ENCODE results near the gene FAR2. TPM values are rescaled to one million over a fixed set of nuclear protein-coding genes. Genes with fewer than 3 reads are reported as not detected.

The FAR2 gene
- total and polyA plus RNA-seq, 2 of the 13 experiments (the other 11 are each of a cell fraction or from before 2014, with no cell fraction given) = not detected

GRCh38 chr12:29380536-29381523 is 231.8 kb downstream of the FAR2 start, which contains the start of gene ERGIC2 (continued):
- TF ChIP-seq PHF20 (CRISPR knock-in tag; IDR thresholded peaks at IDR 0.05) (peak; percentile 82), SOX13 (IDR thresholded peaks at IDR 0.05) (no peak), SOX13 (CRISPR knock-in tag; conservative IDR thresholded peaks at IDR 0.05 in 1 of 2, IDR thresholded peaks at IDR 0.05 in 1 of 2) (peak in 1 of 2 experiments; percentile 57; a peak in 1 of 4 replicates), ZNF776 (CRISPR knock-in tag; IDR thresholded peaks at IDR 0.05) (0 out of 2 replicates have a peak, but pooled peaks have one; percentile 55), ZFX (CRISPR knock-in tag; IDR thresholded peaks at IDR 0.05; ENCODE audit: low read depth) (peak; percentile 40; the same call in 1 of the 2 replicates), HNRNPLL (IDR thresholded peaks at IDR 0.05; ENCODE audit: low read depth, low read length, poor library complexity, severe bottlenecking) (no peak), HDAC6 (IDR thresholded peaks at IDR 0.05; ENCODE audit: low read depth, low read length) (no peak), MXD1 (CRISPR knock-in tag; IDR thresholded peaks at IDR 0.05) (peak; percentile 48; the same call in 1 of the 2 replicates), ZNF562 (CRISPR knock-in tag; IDR thresholded peaks at IDR 0.05; ENCODE audit: borderline replicate concordance) (no peak), MXD4 (CRISPR knock-in tag; IDR thresholded peaks at IDR 0.05) (0 out of 2 replicates have a peak, but pooled peaks have one; percentile 4), ARID5B (CRISPR knock-in tag; IDR thresholded peaks at IDR 0.05) (peak; percentile 57; the same call in 1 of the 2 replicates), KDM5A (IDR thresholded peaks at IDR 0.05; ENCODE audit: borderline replicate concordance, low read length) (peak; percentile 94), ATF4 (CRISPR knock-in tag; IDR thresholded peaks at IDR 0.05) (no peak), FOXK1 (CRISPR knock-in tag; IDR thresholded peaks at IDR 0.05; ENCODE audit: borderline replicate concordance, low read depth) (peak; percentile 67; the same call in 1 of the 2 replicates), ZNF614 (CRISPR knock-in tag; IDR thresholded peaks at IDR 0.05; ENCODE audit: borderline replicate concordance) (peak; percentile 27; the same call in 1 of the 2 replicates), KMT2B (CRISPR knock-in tag; IDR thresholded peaks at IDR 0.05) (peak; percentile 88)
- TF ChIP-seq, protein P1, sequence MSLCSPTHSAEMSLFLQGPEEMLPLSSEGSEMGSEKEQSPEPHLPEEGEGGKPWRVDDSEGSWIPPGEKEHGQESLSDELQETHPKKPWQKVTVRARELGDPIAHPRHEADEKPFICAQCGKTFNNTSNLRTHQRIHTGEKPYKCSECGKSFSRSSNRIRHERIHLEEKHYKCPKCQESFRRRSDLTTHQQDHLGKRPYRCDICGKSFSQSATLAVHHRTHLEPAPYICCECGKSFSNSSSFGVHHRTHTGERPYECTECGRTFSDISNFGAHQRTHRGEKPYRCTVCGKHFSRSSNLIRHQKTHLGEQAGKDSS (CRISPR knock-in tag; IDR thresholded peaks at IDR 0.05; ENCODE audit: borderline replicate concordance, low read depth) = peak; percentile 69; the same call in 1 of the 2 replicates
